SK-N-MC (cell line): ENCODE results near the gene LRP1-AS.

Experiments used
- DNase-seq: peaks from one replicate; pipeline ENCODE4 v3.0.0-alpha.2; 2011; ENCODE audit warnings: low read depth, low spot score
- H3K27ac ChIP-seq: fragments of 200-600 bp; sonication (generic); 2 replicates; pipeline ENCODE4 v1.5.1; 2016; ENCODE audit warnings: mixed run types
- H3K36me3 ChIP-seq: fragments of 200-600 bp; sonication (generic); 2 replicates; pipeline ENCODE4 v1.6.1; 2017; ENCODE audit warnings: antibody characterized with exemption, low read length, mixed read lengths; ENCODE audit not compliant: insufficient read depth
- H3K4me3 ChIP-seq: fragments of 200-600 bp; sonication (generic); 2 replicates; pipeline ENCODE4 v1.5.1; 2016
- H3K9ac ChIP-seq: fragments of 200-600 bp; sonication (generic); 2 replicates; pipeline ENCODE4 v1.8.0; 2017; ENCODE audit warnings: mixed run types, mixed read lengths; ENCODE audit not compliant: insufficient read length
- H3K9me3 ChIP-seq: fragments of 200-600 bp; sonication (generic); 2 replicates; pipeline ENCODE4 v1.6.1; 2017; ENCODE audit warnings: low read depth, mild to moderate bottlenecking, antibody characterized with exemption, low read length, moderate library complexity, mixed read lengths
- EZH2 ChIP-seq: fragments of 200-600 bp; sonication (generic); IDR thresholded peaks from one replicate; pipeline ENCODE4 v1.6.1; 2017; ENCODE audit warnings: antibody characterized with exemption
- FOXP2 ChIP-seq: optimal IDR thresholded peaks from 2 replicates; pipeline ENCODE3; 2011; ENCODE audit warnings: mild to moderate bottlenecking, moderate library complexity; ENCODE audit not compliant: insufficient read depth; ENCODE audit errors: extremely low read length, control extremely low read depth
- POLR2AphosphoS5 ChIP-seq: IDR thresholded peaks from 2 replicates; pipeline ENCODE4 v1.6.1; 2012; ENCODE audit warnings: mild to moderate bottlenecking, low read depth, low read length, borderline replicate concordance

LRP1-AS gene

DNA sequence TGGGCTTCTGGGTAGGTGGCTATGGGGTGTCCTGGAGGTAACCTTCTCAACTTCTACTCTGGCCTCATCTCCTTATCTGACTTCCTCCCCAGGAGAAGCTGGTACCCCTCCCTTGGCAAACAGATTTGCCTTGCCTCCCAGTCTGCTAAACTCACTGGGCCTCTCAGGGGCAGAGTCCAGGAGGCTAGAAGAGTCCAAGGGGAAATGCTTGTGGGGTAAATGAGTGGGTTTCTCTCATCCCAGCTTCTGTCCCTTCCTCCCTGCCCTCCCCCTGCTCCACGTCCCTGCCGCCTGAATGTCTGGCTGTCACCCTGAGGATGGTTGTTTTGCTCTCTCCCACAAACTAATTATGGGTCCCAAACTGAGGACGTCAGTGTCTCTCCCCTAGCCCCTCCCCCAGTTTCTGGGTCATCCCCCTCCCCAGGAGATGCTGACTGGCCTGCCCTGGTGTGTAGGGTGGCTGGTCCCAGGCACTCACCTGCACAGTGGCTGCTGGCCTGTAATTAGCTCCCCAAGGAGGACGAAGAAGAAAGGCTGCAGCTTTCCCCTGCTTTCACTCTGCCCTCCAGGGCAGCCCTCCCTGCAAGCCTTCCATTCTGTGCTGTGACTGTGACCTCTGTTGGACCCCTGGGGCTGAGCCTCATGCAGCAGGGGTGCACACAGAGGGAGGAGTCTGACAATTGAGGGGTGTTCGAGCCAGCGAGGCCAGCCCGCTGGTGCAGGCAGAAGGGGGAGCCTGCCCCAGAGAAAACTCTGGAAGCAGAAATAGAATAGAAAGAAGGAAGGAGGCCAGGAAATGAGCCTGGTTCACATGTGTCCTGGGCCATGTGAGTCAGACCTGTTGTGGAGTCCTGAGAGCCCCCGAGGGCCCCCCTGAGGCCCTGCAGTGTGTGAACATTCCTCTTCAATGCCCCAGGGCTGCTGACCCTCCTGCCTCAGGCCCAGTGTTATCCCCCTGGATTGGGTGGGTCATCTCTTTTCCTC, at the start of gene LRP1-AS:
Gene LRP1-AS (minus strand): TSS at position 659 of the 984 bp plus-strand sequence.
- Histone ChIP-seq H3K27ac (no peak within 1 kb of the TSS), H3K36me3 (peaks cover 29% of the 10 kb centered on the region), H3K9ac (no peak within 1 kb of the TSS), H3K9me3 (no peaks in the 10 kb centered on the region), H3K4me3 (no peak within 1 kb of the TSS)
- TF ChIP-seq EZH2 (no peak), FOXP2 (no peak), POLR2AphosphoS5 (no peak)
- no peak for DNase-seq

DNA sequence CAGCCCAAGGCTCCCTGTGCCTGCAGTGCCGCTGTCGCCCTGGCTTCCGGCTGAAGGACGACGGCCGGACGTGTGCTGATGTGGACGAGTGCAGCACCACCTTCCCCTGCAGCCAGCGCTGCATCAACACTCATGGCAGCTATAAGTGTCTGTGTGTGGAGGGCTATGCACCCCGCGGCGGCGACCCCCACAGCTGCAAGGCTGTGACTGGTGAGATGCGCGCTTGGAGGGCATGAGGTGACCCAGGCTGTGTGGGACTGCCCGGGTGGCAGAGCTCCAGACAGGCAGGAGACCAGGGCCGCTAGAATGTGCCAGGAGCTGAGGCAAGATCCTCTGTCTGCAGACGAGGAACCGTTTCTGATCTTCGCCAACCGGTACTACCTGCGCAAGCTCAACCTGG, 49.5 kb upstream of the LRP1-AS start:
- H3K36me3 ChIP-seq: peaks cover 64% of the 10 kb centered on the region; the same call in 1 of the 2 replicates

DNA sequence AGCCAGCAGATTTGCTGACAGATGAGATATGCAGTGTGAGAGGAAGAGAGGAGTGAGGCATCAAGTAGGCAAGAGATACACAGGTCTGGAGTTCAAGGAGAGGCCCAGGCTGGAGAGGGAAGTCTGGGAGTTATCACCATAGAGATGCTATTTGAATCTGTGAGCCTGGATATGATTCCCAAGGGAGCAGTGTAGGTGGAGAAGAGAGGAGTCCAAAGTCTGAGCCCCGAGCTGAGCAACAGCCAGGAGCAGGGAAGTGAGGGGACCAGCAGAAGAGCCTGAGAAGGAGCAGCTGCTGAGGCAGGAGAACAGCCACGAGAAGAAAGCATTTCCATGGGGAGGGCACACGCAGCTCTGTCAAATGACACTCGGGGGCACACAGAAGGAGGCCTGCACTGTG, 49.0 kb upstream of the LRP1-AS start:
- Histone ChIP-seq H3K4me3 (no peak overlapping the region), H3K9ac (no peak overlapping the region), H3K36me3 (peaks cover 68% of the 10 kb centered on the region; the same call in 1 of the 2 replicates), H3K27ac (no peak overlapping the region), H3K9me3 (no peaks in the 10 kb centered on the region)
- no peak for DNase-seq
- no peak for TF ChIP-seq EZH2
- no peak for TF ChIP-seq POLR2AphosphoS5
- no peak for TF ChIP-seq FOXP2

More for the DNA sequence above, 49.5 kb upstream of the LRP1-AS start:
- no peak for TF ChIP-seq EZH2
- TF ChIP-seq POLR2AphosphoS5: no peak
- TF ChIP-seq FOXP2: no peak
- H3K4me3 ChIP-seq: no peak overlapping the region
- H3K9ac ChIP-seq: no peak overlapping the region
- H3K9me3 ChIP-seq: no peaks in the 10 kb centered on the region
- H3K27ac ChIP-seq: no peak overlapping the region
- no peak for DNase-seq

DNA sequence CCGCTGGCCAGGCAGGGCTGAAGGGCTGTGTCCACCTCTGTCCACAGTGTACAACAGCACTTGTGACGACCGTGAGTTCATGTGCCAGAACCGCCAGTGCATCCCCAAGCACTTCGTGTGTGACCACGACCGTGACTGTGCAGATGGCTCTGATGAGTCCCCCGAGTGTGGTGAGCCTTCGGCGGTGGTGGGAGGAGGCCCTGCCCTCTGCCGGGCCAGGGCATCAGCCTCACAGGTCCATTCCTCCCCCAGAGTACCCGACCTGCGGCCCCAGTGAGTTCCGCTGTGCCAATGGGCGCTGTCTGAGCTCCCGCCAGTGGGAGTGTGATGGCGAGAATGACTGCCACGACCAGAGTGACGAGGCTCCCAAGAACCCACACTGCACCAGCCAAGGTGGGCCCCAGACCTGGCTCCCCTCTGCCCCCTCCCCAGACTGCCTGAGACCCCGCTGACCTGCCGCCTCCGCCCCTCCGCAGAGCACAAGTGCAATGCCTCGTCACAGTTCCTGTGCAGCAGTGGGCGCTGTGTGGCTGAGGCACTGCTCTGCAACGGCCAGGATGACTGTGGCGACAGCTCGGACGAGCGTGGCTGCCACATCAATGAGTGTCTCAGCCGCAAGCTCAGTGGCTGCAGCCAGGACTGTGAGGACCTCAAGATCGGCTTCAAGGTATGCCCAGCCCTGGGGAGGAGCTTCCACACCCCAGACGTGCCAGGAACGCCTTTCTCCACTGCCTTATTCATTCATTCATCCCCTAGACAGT, 48.4 kb upstream of the LRP1-AS start:
- H3K4me3 ChIP-seq: no peak overlapping the region
- no peak overlapping the region for H3K9ac ChIP-seq
- H3K36me3 ChIP-seq: peaks cover 68% of the 10 kb centered on the region; the same call in 1 of the 2 replicates
- H3K27ac ChIP-seq: no peak overlapping the region
- no peaks in the 10 kb centered on the region for H3K9me3 ChIP-seq
- DNase-seq: no peak
- TF ChIP-seq FOXP2 (no peak), POLR2AphosphoS5 (no peak), EZH2 (no peak)

DNA sequence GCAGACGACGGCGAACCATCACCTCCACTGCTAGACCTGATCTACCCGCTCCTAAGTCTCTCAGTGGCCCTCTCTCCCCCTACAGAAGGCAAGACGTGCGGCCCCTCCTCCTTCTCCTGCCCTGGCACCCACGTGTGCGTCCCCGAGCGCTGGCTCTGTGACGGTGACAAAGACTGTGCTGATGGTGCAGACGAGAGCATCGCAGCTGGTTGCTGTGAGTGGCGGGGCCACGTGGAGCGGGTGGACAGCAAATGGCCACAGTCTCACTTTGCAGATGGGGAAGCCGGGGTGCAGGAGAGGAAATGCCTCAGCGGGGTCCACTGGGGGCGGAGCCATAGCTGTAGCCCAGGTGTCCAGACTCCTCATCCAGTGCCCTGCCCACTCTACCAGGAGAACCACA, 47.8 kb upstream of the LRP1-AS start:
- H3K36me3 ChIP-seq: peaks cover 69% of the 10 kb centered on the region; the same call in 1 of the 2 replicates
- no peak overlapping the region for H3K9ac ChIP-seq
- TF ChIP-seq FOXP2: no peak
- TF ChIP-seq POLR2AphosphoS5: no peak
- no peak for DNase-seq
- no peaks in the 10 kb centered on the region for H3K9me3 ChIP-seq
- no peak overlapping the region for H3K4me3 ChIP-seq
- H3K27ac ChIP-seq: no peak overlapping the region

DNA sequence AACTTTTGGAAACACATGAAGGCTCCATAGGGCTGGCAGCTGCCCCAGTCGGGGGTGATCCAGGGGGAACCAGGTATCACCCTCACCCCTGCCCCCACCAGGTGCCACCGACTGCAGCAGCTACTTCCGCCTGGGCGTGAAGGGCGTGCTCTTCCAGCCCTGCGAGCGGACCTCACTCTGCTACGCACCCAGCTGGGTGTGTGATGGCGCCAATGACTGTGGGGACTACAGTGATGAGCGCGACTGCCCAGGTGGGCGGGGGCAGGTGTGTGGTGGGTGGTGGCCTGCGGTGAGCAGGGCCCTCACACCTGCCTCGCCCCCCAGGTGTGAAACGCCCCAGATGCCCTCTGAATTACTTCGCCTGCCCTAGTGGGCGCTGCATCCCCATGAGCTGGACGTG, 46.8 kb upstream of the LRP1-AS start:
- no peak for TF ChIP-seq FOXP2
- H3K4me3 ChIP-seq: no peak overlapping the region
- DNase-seq: no peak
- H3K27ac ChIP-seq: no peak overlapping the region
- H3K36me3 ChIP-seq: peaks cover 67% of the 10 kb centered on the region; the same call in 1 of the 2 replicates
- H3K9me3 ChIP-seq: no peaks in the 10 kb centered on the region
- no peak overlapping the region for H3K9ac ChIP-seq

DNA sequence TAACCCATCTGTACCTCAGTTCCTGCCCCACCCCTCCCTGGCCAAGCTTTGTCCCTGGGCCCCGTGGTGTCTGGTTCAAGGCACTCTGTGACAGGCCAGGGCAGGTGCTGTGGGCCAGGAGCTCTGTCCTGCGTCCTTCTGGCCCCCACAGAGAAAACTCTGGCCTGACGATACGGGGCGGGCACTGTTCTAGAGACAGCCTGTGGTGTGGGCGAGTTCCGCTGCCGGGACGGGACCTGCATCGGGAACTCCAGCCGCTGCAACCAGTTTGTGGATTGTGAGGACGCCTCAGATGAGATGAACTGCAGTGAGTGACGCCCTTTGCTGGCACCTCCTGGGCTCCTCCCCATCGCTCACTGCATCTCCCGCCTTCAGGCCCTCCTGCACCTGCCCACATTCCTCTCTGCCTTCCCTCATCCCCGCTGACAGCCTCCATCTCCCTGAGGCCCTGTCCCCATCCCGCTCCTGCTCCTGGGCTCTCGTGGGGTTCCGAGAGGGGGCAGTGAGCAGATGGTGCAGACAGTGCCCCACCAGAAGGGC, 46.4 kb upstream of the LRP1-AS start:
- Histone ChIP-seq H3K9me3 (no peaks in the 10 kb centered on the region), H3K9ac (no peak overlapping the region), H3K4me3 (no peak overlapping the region), H3K27ac (no peak overlapping the region), H3K36me3 (peaks cover 63% of the 10 kb centered on the region; the same call in 1 of the 2 replicates)
- TF ChIP-seq FOXP2 (no peak), POLR2AphosphoS5 (no peak), EZH2 (no peak)
- DNase-seq: no peak

DNA sequence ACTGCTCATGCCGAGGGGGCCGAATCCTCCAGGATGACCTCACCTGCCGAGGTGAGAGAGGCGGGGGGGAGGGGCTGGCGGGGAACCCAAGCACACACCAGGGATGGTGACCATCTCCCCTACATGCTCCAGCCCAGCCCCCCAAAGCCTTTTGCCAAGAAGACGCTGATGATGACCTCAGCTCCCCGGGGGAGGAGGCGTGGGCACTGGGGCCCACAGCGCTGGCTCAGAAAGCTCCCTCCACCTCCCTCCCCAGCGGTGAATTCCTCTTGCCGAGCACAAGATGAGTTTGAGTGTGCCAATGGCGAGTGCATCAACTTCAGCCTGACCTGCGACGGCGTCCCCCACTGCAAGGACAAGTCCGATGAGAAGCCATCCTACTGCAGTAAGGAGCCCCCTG, 45.5 kb upstream of the LRP1-AS start:
- TF ChIP-seq POLR2AphosphoS5: no peak
- no peak for TF ChIP-seq FOXP2
- TF ChIP-seq EZH2: no peak
- Histone ChIP-seq H3K27ac (no peak overlapping the region), H3K9ac (no peak overlapping the region), H3K9me3 (no peaks in the 10 kb centered on the region), H3K4me3 (no peak overlapping the region), H3K36me3 (peaks cover 54% of the 10 kb centered on the region; the same call in 1 of the 2 replicates)
- no peak for DNase-seq
